Endothelial cell of umbilical vein (primary cell): ENCODE data around the gene TRIM7. TPM values are rescaled to one million over a fixed set of nuclear protein-coding genes. Genes with fewer than 3 reads are reported as not detected.

ENCODE experiments used
- BruUV-seq: library from RNA; stranded (reverse); fragments of 400-500 nt; replicated peaks from 2 replicates; lab custom pipeline; 2021; lab: Mats Ljungman, UMichigan
- CTCF ChIA-PET: fragments of 300-600, 350-600 bp; sonication (Branson Sonifier 250); formaldehyde crosslinking; loops from one replicate; lab custom pipeline; 2021; ENCODE audit warnings: antibody characterized with exemption, inconsistent platforms; lab: Charles Lee
- POLR2A ChIA-PET: fragments of 300-600, 350-600 bp; sonication (Branson Sonifier 250); formaldehyde crosslinking; loops from one replicate; lab custom pipeline; 2021; ENCODE audit warnings: antibody characterized with exemption, inconsistent platforms; lab: Charles Lee
- DNase-seq: peaks from one replicate; pipeline ENCODE4 v3.0.0-alpha.2; 2011; ENCODE audit warnings: low read depth, low spot score
- FAIRE-seq: peaks from 2 replicates; lab custom pipeline; 2011; peaks lifted over from hg19 to GRCh38; lab: Jason Lieb, UNC
- H2AFZ ChIP-seq: 2 replicates; pipeline ENCODE4 v1.6.0; 2012; ENCODE audit warnings: low read depth, low read length, control low read depth, inconsistent platforms
- H3K27ac ChIP-seq: 2 replicates; pipeline ENCODE4 v1.5.1; 2011; ENCODE audit warnings: low read depth, mild to moderate bottlenecking, control low read depth, low read length, moderate library complexity; ENCODE audit not compliant: insufficient read depth
- H3K27me3 ChIP-seq, 2 experiments: 2 replicates each; pipeline versions ENCODE4 v1.6.0 to v1.6.1; 2011; ENCODE audit warnings: low read length in 2 of 2, mixed read lengths in 1 of 2; ENCODE audit not compliant: control insufficient read depth in 2 of 2, insufficient read depth in 2 of 2
- H3K36me3 ChIP-seq, 2 experiments: 2 replicates in 1 of 2; 3 replicates in 1 of 2; pipeline ENCODE4 v1.5.1; 2011; ENCODE audit warnings: low read length in 2 of 2, mild to moderate bottlenecking in 1 of 2, moderate library complexity in 1 of 2; ENCODE audit not compliant: control insufficient read depth in 2 of 2, insufficient read depth in 2 of 2; ENCODE audit errors: extremely low read depth in 1 of 2
- H3K4me1 ChIP-seq: 3 replicates; pipeline ENCODE4 v1.5.1; 2011; ENCODE audit warnings: mild to moderate bottlenecking, low read length; ENCODE audit not compliant: control insufficient read depth, insufficient read depth; ENCODE audit errors: extremely low read depth
- H3K4me2 ChIP-seq: 2 replicates; pipeline ENCODE4 v1.6.1; 2011; ENCODE audit warnings: low read length, control low read depth, mixed read lengths; ENCODE audit not compliant: insufficient read depth
- H3K4me3 ChIP-seq, 3 experiments: fragments of 200-600 bp in 1 of 3; sonication (generic), shearing (Covaris generic) in 1 of 3; replicated peaks in 1 of 3; 2 replicates each; pipeline ENCODE4 v1.5.1; 2011 to 2016; ENCODE audit warnings: control low read depth in 3 of 3, low read length in 3 of 3, mild to moderate bottlenecking in 2 of 3, inconsistent platforms in 1 of 3, low read depth in 1 of 3, moderate library complexity in 1 of 3; ENCODE audit not compliant: insufficient read depth in 1 of 3
- H3K79me2 ChIP-seq: 2 replicates; pipeline ENCODE4 v1.6.0; 2012; ENCODE audit warnings: low read length, inconsistent platforms; ENCODE audit not compliant: control insufficient read depth, insufficient read depth
- H3K9ac ChIP-seq: replicated peaks from 2 replicates; pipeline ENCODE3; 2011; ENCODE audit warnings: low read length, control low read depth; ENCODE audit not compliant: insufficient read depth; ENCODE audit errors: extremely low read depth
- H3K9me1 ChIP-seq: replicated peaks from 3 replicates; pipeline ENCODE4 v1.6.0; 2011; ENCODE audit warnings: mild to moderate bottlenecking, low read length; ENCODE audit not compliant: control insufficient read depth, insufficient read depth; ENCODE audit errors: extremely low read depth
- H3K9me3 ChIP-seq: replicated peaks from 2 replicates; pipeline ENCODE4 v1.5.1; 2012; ENCODE audit warnings: low read length, inconsistent platforms; ENCODE audit not compliant: control insufficient read depth, insufficient read depth
- H4K20me1 ChIP-seq: replicated peaks from 2 replicates; pipeline ENCODE3; 2011; ENCODE audit warnings: mild to moderate bottlenecking, low read length; ENCODE audit not compliant: control insufficient read depth, insufficient read depth; ENCODE audit errors: extremely low read depth
- CTCF ChIP-seq, 2 donors: IDR thresholded peaks; 1 replicate in 1 of 2; 2 replicates in 1 of 2; pipeline ENCODE4 v1.5.1; 2011; ENCODE audit warnings: low read length in 2 of 2, mild to moderate bottlenecking in 2 of 2, moderate library complexity in 2 of 2, control low read depth in 1 of 2, inconsistent platforms in 1 of 2, low read depth in 1 of 2; ENCODE audit not compliant: insufficient read depth in 1 of 2; ENCODE audit errors: extremely low read depth in 1 of 2
- EZH2 ChIP-seq: IDR thresholded peaks from 2 replicates; pipeline ENCODE4 v1.6.1; 2012; ENCODE audit warnings: borderline replicate concordance, low read depth, mild to moderate bottlenecking, moderate library complexity, low read length, inconsistent platforms; ENCODE audit not compliant: severe bottlenecking
- FOS ChIP-seq: IDR thresholded peaks from 2 replicates; pipeline ENCODE4 v1.6.1; 2011; ENCODE audit warnings: mild to moderate bottlenecking, low read length, moderate library complexity, borderline replicate concordance; ENCODE audit not compliant: insufficient read depth
- GATA2 ChIP-seq: IDR thresholded peaks from 2 replicates; pipeline ENCODE4 v1.7.0; 2011; ENCODE audit warnings: low read depth, mild to moderate bottlenecking, moderate library complexity, mixed read lengths, low read length; ENCODE audit not compliant: insufficient read length, insufficient read depth
- JUN ChIP-seq: IDR thresholded peaks from 2 replicates; pipeline ENCODE4 v1.6.1; 2011; ENCODE audit warnings: borderline replicate concordance, low read depth; ENCODE audit not compliant: insufficient read length, insufficient read depth
- MAX ChIP-seq: IDR thresholded peaks from 2 replicates; pipeline ENCODE4 v1.6.1; 2011; ENCODE audit not compliant: insufficient read depth, insufficient read length
- MYC ChIP-seq: IDR thresholded peaks from one replicate; pipeline ENCODE4 v1.6.1; 2011; ENCODE audit warnings: mild to moderate bottlenecking, low read depth, low read length
- POLR2A ChIP-seq: IDR thresholded peaks from 2 replicates; pipeline ENCODE4 v1.6.1; 2012; ENCODE audit warnings: low read depth, mild to moderate bottlenecking, control low read depth, low read length
- POLR2AphosphoS5 ChIP-seq: IDR thresholded peaks from 2 replicates; pipeline ENCODE4 v1.6.1; 2012; ENCODE audit warnings: low read depth, mild to moderate bottlenecking, control low read depth, low read length, moderate library complexity; ENCODE audit not compliant: insufficient read depth
- dilution Hi-C: fragments of 300-500 bp; cut with MboI; formaldehyde crosslinking; loops from one replicate; pipeline ENCODE4 v1.15.0; 2019; ENCODE audit warnings: low sequenced_read_pairs; ENCODE audit not compliant: extremely low pct_ligation_motif_present
- intact Hi-C: fragments of 100-400 bp; cut with micrococcal nuclease; formaldehyde crosslinking; loops from one replicate; pipeline ENCODE4 v1.10.0; 2022
- polyA plus RNA-seq, 4 experiments: library from polyadenylated mRNA; depleted of rRNA in 3 of 4; stranded (reverse) in 3 of 4; unstranded in 1 of 4; fragments of >200 nt; gene quantifications; 2 replicates each; pipeline versions ENCODE4 v1.2.1 to v1.2.3, GENCODE V29; 2011 to 2012; ENCODE audit warnings: missing spikeins in 1 of 4
- total RNA-seq: library from RNA; stranded (reverse); gene quantifications from 2 replicates; pipeline ENCODE4 v1.2.3, GENCODE V29; 2021

Gene TRIM7
- total and polyA plus RNA-seq, 2 donors (not counting 3 experiments of a cell fraction or from before 2014, with no cell fraction given): 2.7 to 3.4 TPM

- no peaks in the 10 kb centered on the region for H3K9me3 ChIP-seq
- ChIA-PET CTCF (no interaction called here), POLR2A (no interaction called here)
- H4K20me1 ChIP-seq: no peaks in the 10 kb centered on the region
- no TSS peak for BruUV-seq
- FAIRE-seq (no peak), DNase-seq (no peak)
- H3K9ac ChIP-seq: no peak overlapping the region
- no peak overlapping the region for H2AFZ ChIP-seq
- no peaks in the 10 kb centered on the region for H3K36me3 ChIP-seq
- H3K4me3 ChIP-seq: no peak overlapping the region
- intact Hi-C loops: no loop called here
- no peak overlapping the region for H3K4me2 ChIP-seq
- no peak for TF ChIP-seq CTCF (IDR thresholded peaks at IDR 0.05; ENCODE audit: extremely low read depth in 1 of 2, insufficient read depth in 1 of 2, low read depth in 1 of 2, low read length in 2 of 2)
- no peak for TF ChIP-seq MYC
- no peak for TF ChIP-seq POLR2AphosphoS5
- TF ChIP-seq JUN: no peak
- TF ChIP-seq EZH2: no peak
- no peak for TF ChIP-seq GATA2
- TF ChIP-seq MAX: no peak
- no peak for TF ChIP-seq POLR2A
- TF ChIP-seq FOS: no peak
- dilution Hi-C loops: no loop called here
- H3K9me1 ChIP-seq: no peaks in the 10 kb centered on the region
- H3K79me2 ChIP-seq: no peaks in the 10 kb centered on the region
- no peak overlapping the region for H3K27ac ChIP-seq
- peaks cover 0 to 2% of the 10 kb centered on the region in 2 experiments for H3K27me3 ChIP-seq
- peaks cover 3% of the 10 kb centered on the region for H3K4me1 ChIP-seq
Observed at GRCh38 chr5:181153814-181154213, 51.2 kb downstream of the TRIM7 start.
